Nephron progenitor cell (in vitro differentiated cells): Measurements from ENCODE around the gene UBE2O.

Experiments
- DNase-seq: peaks from one replicate; pipeline ENCODE4 v3.0.0; 2021
- H3K27ac Mint-ChIP-seq: 2 replicates; pipeline ENCODE4 v1.8.0; 2021; ENCODE audit warnings: mild to moderate bottlenecking, moderate library complexity, mixed read lengths
- H3K27me3 Mint-ChIP-seq: 2 replicates; pipeline ENCODE4 v1.8.0; 2021; ENCODE audit warnings: mild to moderate bottlenecking, low read depth, mixed read lengths; ENCODE audit not compliant: poor library complexity
- H3K36me3 Mint-ChIP-seq: 2 replicates; pipeline ENCODE4 v1.8.0; 2021; ENCODE audit warnings: low read depth, mixed read lengths
- H3K4me1 Mint-ChIP-seq: 2 replicates; pipeline ENCODE4 v1.8.0; 2021; ENCODE audit warnings: mixed read lengths
- H3K4me3 Mint-ChIP-seq: 2 replicates; pipeline ENCODE4 v1.8.0; 2021; ENCODE audit warnings: mild to moderate bottlenecking, moderate library complexity, mixed read lengths
- H3K9me3 Mint-ChIP-seq: 2 replicates; pipeline ENCODE4 v1.8.0; 2021; ENCODE audit warnings: mild to moderate bottlenecking, moderate library complexity, mixed read lengths
- CTCF ChIP-seq: fragments of 200-600 bp; sonication (generic); IDR thresholded peaks from 2 replicates; pipeline ENCODE4 v1.5.0; 2021; ENCODE audit warnings: antibody characterized with exemption

UBE2O gene

GRCh38 chr17:76370261-76370993 lies 82.5 kb downstream of the UBE2O start:
- Mint-ChIP-seq H3K27me3 (peaks cover 11% of the 10 kb centered on the region), H3K9me3 (peaks cover 18% of the 10 kb centered on the region), H3K27ac (no peak overlapping the region), H3K4me3 (no peak overlapping the region), H3K4me1 (peaks cover 48% of the 10 kb centered on the region), H3K36me3 (no peaks in the 10 kb centered on the region)
- no peak for TF ChIP-seq CTCF
- no peak for DNase-seq

GRCh38 chr17:76369804-76370203 lies 83.1 kb downstream of the UBE2O start:
- Mint-ChIP-seq H3K4me3 (no peak overlapping the region), H3K4me1 (peaks cover 48% of the 10 kb centered on the region), H3K9me3 (peaks cover 18% of the 10 kb centered on the region), H3K27me3 (peaks cover 16% of the 10 kb centered on the region), H3K36me3 (no peaks in the 10 kb centered on the region), H3K27ac (no peak overlapping the region)
- peak; percentile 24 for DNase-seq
- no peak for TF ChIP-seq CTCF

GRCh38 chr17:76369379-76369778 lies 83.6 kb downstream of the UBE2O start:
- H3K9me3 Mint-ChIP-seq: peaks cover 18% of the 10 kb centered on the region
- DNase-seq: no peak
- H3K4me3 Mint-ChIP-seq: no peak overlapping the region
- peaks cover 20% of the 10 kb centered on the region for H3K27me3 Mint-ChIP-seq
- peaks cover 48% of the 10 kb centered on the region for H3K4me1 Mint-ChIP-seq
- H3K36me3 Mint-ChIP-seq: no peaks in the 10 kb centered on the region
- no peak overlapping the region for H3K27ac Mint-ChIP-seq
- no peak for TF ChIP-seq CTCF

GRCh38 chr17:76368545-76368944 lies 84.4 kb downstream of the UBE2O start:
- Mint-ChIP-seq H3K27me3 (peaks cover 23% of the 10 kb centered on the region), H3K4me3 (no peak overlapping the region), H3K9me3 (peaks cover 18% of the 10 kb centered on the region), H3K36me3 (no peaks in the 10 kb centered on the region), H3K27ac (no peak overlapping the region), H3K4me1 (peaks cover 39% of the 10 kb centered on the region)
- no peak for DNase-seq
- no peak for TF ChIP-seq CTCF

- H3K27ac Mint-ChIP-seq: no peak overlapping the region
- peaks cover 24% of the 10 kb centered on the region for H3K27me3 Mint-ChIP-seq
- no peak for DNase-seq
- H3K36me3 Mint-ChIP-seq: no peaks in the 10 kb centered on the region
- H3K9me3 Mint-ChIP-seq: peaks cover 18% of the 10 kb centered on the region
- TF ChIP-seq CTCF: no peak
- H3K4me3 Mint-ChIP-seq: no peak overlapping the region
- peaks cover 36% of the 10 kb centered on the region for H3K4me1 Mint-ChIP-seq
Measured at GRCh38 chr17:76367642-76368041, 85.3 kb downstream of the UBE2O start.

- no peak for TF ChIP-seq CTCF
- Mint-ChIP-seq H3K4me3 (no peak overlapping the region), H3K36me3 (no peaks in the 10 kb centered on the region), H3K9me3 (peaks cover 18% of the 10 kb centered on the region), H3K4me1 (peaks cover 48% of the 10 kb centered on the region), H3K27ac (no peak overlapping the region), H3K27me3 (peaks cover 25% of the 10 kb centered on the region)
- DNase-seq: no peak
Measured at GRCh38 chr17:76366247-76366646, 86.7 kb downstream of the UBE2O start.
